Stomach (tissue), 9 donors: ENCODE results near the gene BARX1. TPM values are rescaled to one million over a fixed set of nuclear protein-coding genes. Genes with fewer than 3 reads are reported as not detected.

Source experiments
- DNase-seq, 2 donors: peaks; one replicate each; pipeline versions ENCODE4 v3.0.0 to v3.0.0-alpha.2; 2013 to 2019
- H3K27ac ChIP-seq, 5 donors: fragments of 200-600 bp in 4 of 5; sonication (generic) in 4 of 5; one replicate each; pipeline ENCODE4 v1.5.1; 2013 to 2019; ENCODE audit warnings: mild to moderate bottlenecking in 1 of 5, moderate library complexity in 1 of 5
- H3K27me3 ChIP-seq, 3 donors: fragments of 200-600 bp; sonication (generic); one replicate each; pipeline ENCODE4 v1.5.1; 2017 to 2019; ENCODE audit warnings: mixed run types in 1 of 3
- H3K36me3 ChIP-seq, 4 donors: fragments of 200-600 bp; sonication (generic); 1 replicate in 3 of 4; 2 replicates in 1 of 4; pipeline ENCODE4 v1.5.1; 2016 to 2019
- H3K4me1 ChIP-seq, 4 donors: fragments of 200-600 bp; sonication (generic); one replicate each; pipeline ENCODE4 v1.5.1; 2016 to 2019
- H3K4me3 ChIP-seq, 4 donors: fragments of 200-600 bp; sonication (generic) in 3 of 4; one replicate each; pipeline ENCODE4 v1.5.1; 2016 to 2019; ENCODE audit warnings: mild to moderate bottlenecking in 1 of 4
- H3K9me3 ChIP-seq, 4 donors: fragments of 200-600 bp; sonication (generic); one replicate each; pipeline ENCODE4 v1.5.1; 2016 to 2019
- CTCF ChIP-seq, 7 experiments: fragments of 450-650 bp in 4 of 7; fragments of 200-600 bp in 3 of 7; sonication (generic) in 3 of 7; IDR thresholded peaks; one replicate each; pipeline ENCODE4 v1.5.1; 2016 to 2019; ENCODE audit warnings: antibody characterized with exemption in 7 of 7, control low read depth in 2 of 7, mild to moderate bottlenecking in 1 of 7
- EP300 ChIP-seq: sonication (generic); formaldehyde crosslinking; IDR thresholded peaks from one replicate; pipeline ENCODE4 v1.6.1; 2017; ENCODE audit warnings: antibody characterized with exemption
- POLR2A ChIP-seq, 4 donors: fragments of 450-650 bp; IDR thresholded peaks; one replicate each; pipeline ENCODE4 v1.6.1; 2016; ENCODE audit warnings: antibody characterized with exemption in 4 of 4, control low read depth in 2 of 4, mild to moderate bottlenecking in 1 of 4, moderate library complexity in 1 of 4
- POLR2AphosphoS5 ChIP-seq, 3 donors: sonication (generic); formaldehyde crosslinking; IDR thresholded peaks; one replicate each; pipeline ENCODE4 v1.6.1; 2016; ENCODE audit warnings: antibody characterized with exemption in 3 of 3
- WGBS, 5 donors: extraction: QIAGEN DNeasy Blood & Tissue Kit in 3 of 5; methylation state at CpG; one replicate each; pipeline versions ENCODE4 v1.1.5 to v1.1.7; 2013 to 2018; 5-methylcytosine and 5-hydroxymethylcytosine counted together
- intact Hi-C: fragments of 100-400 bp; cut with DNase I; formaldehyde crosslinking; loops from one replicate; pipeline ENCODE4 v1.15.1; 2023; ENCODE audit warnings: low total_unique reads
- polyA plus RNA-seq, 3 donors: library from polyadenylated mRNA; stranded (reverse); fragments of 200-250 nt; gene quantifications; one replicate each; pipeline ENCODE4 v1.2.3, GENCODE V29; 2013
- total RNA-seq, 5 donors: library from RNA; depleted of rRNA; stranded (reverse); fragments of >200 nt; gene quantifications; one replicate each; pipeline versions ENCODE4 v1.1.0 to v1.2.3, GENCODE V29; 2014 to 2016
- donor health status: healthy with polysubstance abuse.
- donor health status: Bipolar disorder and iron deficiency.
- donor health status: healthy.

Gene BARX1
- total and polyA plus RNA-seq, 8 donors: 42.0 to 256 (median 141) TPM; not detected in 1

GRCh38 chr9:93962017-93962416 lies 6.9 kb upstream of the BARX1 start:
- peak overlapping the region; percentile 41 to 90 (median 85) for H3K27ac ChIP-seq
- TF ChIP-seq POLR2AphosphoS5 (IDR thresholded peaks at IDR 0.05) (peak in 1 of 3 donors; percentile 13), EP300 (no peak)
- no peak overlapping the region for H3K4me3 ChIP-seq
- H3K4me1 ChIP-seq: peaks cover 35 to 80% (median 53%) of the 10 kb centered on the region in 4 donors
- H3K36me3 ChIP-seq: no peaks in the 10 kb centered on the region
- peaks cover 3 to 49% (median 42%) of the 10 kb centered on the region in 3 donors for H3K27me3 ChIP-seq
- intact Hi-C loops: no loop called here
- peak in 1 of 2 donors; percentile 51 for DNase-seq
- H3K9me3 ChIP-seq: no peaks in the 10 kb centered on the region
- 26 to 51% (median 42%) methylated on average over 1 of the region's 1 CpG for WGBS, 5 donors

GRCh38 chr9:93960971-93961841 lies 6.1 kb upstream of the BARX1 start:
- intact Hi-C loops: no loop called here
- Histone ChIP-seq H3K36me3 (no peaks in the 10 kb centered on the region), H3K9me3 (no peaks in the 10 kb centered on the region), H3K4me3 (peak overlapping the region; percentile 23 to 52 (median 43)), H3K4me1 (peaks cover 35 to 76% (median 53%) of the 10 kb centered on the region in 4 donors), H3K27ac (peak overlapping the region; percentile 41 to 90 (median 85)), H3K27me3 (peaks cover 3 to 57% (median 49%) of the 10 kb centered on the region in 3 donors)
- no peak for TF ChIP-seq CTCF (IDR thresholded peaks at IDR 0.05)
- TF ChIP-seq POLR2A (IDR thresholded peaks at IDR 0.05): no peak
- TF ChIP-seq EP300: no peak
- no peak for TF ChIP-seq POLR2AphosphoS5 (IDR thresholded peaks at IDR 0.05)
- DNase-seq: peak in 1 of 2 donors; percentile 41
- WGBS, 5 donors: 53 to 63% (median 56%) methylated on average over 11 of the region's 11 CpGs

- intact Hi-C loops: no loop called here
- DNase-seq: peak; percentile 56 to 72
- peaks cover 3 to 66% (median 57%) of the 10 kb centered on the region in 3 donors for H3K27me3 ChIP-seq
- H3K36me3 ChIP-seq: no peaks in the 10 kb centered on the region
- 13 to 27% (median 19%) methylated on average over 30 to 63 of the region's 63 CpGs for WGBS, 5 donors
- no peaks in the 10 kb centered on the region for H3K9me3 ChIP-seq
- peak in 1 of 3 donors; percentile 33 for TF ChIP-seq POLR2AphosphoS5 (IDR thresholded peaks at IDR 0.05)
- TF ChIP-seq CTCF (IDR thresholded peaks at IDR 0.05): no peak
- peak overlapping the region; percentile 23 to 52 (median 43) for H3K4me3 ChIP-seq
- peaks cover 37 to 77% (median 58%) of the 10 kb centered on the region in 4 donors for H3K4me1 ChIP-seq
- peak overlapping the region; percentile 48 to 90 (median 85) for H3K27ac ChIP-seq
Measured at GRCh38 chr9:93960221-93960970, 5.2 kb upstream of the BARX1 start.

GRCh38 chr9:93959739-93960154 lies 4.6 kb upstream of the BARX1 start:
- Histone ChIP-seq H3K4me1 (peaks cover 39 to 78% (median 60%) of the 10 kb centered on the region in 4 donors), H3K9me3 (no peaks in the 10 kb centered on the region), H3K27me3 (peaks cover 3 to 70% (median 61%) of the 10 kb centered on the region in 3 donors), H3K27ac (peak overlapping the region in 4 of 5 donors; percentile 83 to 90 (median 86)), H3K4me3 (peak overlapping the region; percentile 46 to 52 (median 50)), H3K36me3 (no peaks in the 10 kb centered on the region)
- intact Hi-C loops: no loop called here
- no peak for TF ChIP-seq CTCF (IDR thresholded peaks at IDR 0.05)
- no peak for TF ChIP-seq POLR2A (IDR thresholded peaks at IDR 0.05)
- TF ChIP-seq EP300: no peak
- no peak for TF ChIP-seq POLR2AphosphoS5 (IDR thresholded peaks at IDR 0.05)
- WGBS, 5 donors: 17 to 24% (median 21%) methylated on average over 10 of the region's 10 CpGs
- peak in 1 of 2 donors; percentile 23 for DNase-seq
